ENCODE results near the gene SLX4IP. TPM values are rescaled to one million over a fixed set of nuclear protein-coding genes. Genes with fewer than 3 reads are reported as not detected.

The SLX4IP gene
- total RNA-seq, 4 donors from 2014 or later, result 2.4 to 5.4 (median 4.1) TPM

GRCh38 chr20:10655720-10656669, 220.9 kb downstream of the SLX4IP start:
- no peak for TF ChIP-seq CTCF (IDR thresholded peaks at IDR 0.05; ENCODE audit: low read depth)

GRCh38 chr20:10657453-10657852, 222.3 kb downstream of the SLX4IP start:
- TF ChIP-seq CTCF (IDR thresholded peaks at IDR 0.05; ENCODE audit: low read depth), result no peak

GRCh38 chr20:10658051-10658823, 223.1 kb downstream of the SLX4IP start:
- no peak for TF ChIP-seq CTCF (IDR thresholded peaks at IDR 0.05; ENCODE audit: low read depth)

GRCh38 chr20:10658876-10659632, 223.9 kb downstream of the SLX4IP start:
- no peak for TF ChIP-seq CTCF (IDR thresholded peaks at IDR 0.05; ENCODE audit: low read depth)

- TF ChIP-seq CTCF (IDR thresholded peaks at IDR 0.05; ENCODE audit: low read depth), result no peak
These were observed 224.8 kb downstream of the SLX4IP start for GRCh38 chr20:10659651-10660601.

- TF ChIP-seq CTCF (IDR thresholded peaks at IDR 0.05; ENCODE audit: low read depth), result no peak
These were observed 225.6 kb downstream of the SLX4IP start for GRCh38 chr20:10660661-10661060.

Measured in subcutaneous adipose tissue (tissue), 4 donors.